ENCODE data around the gene USP11. TPM values are rescaled to one million over a fixed set of nuclear protein-coding genes. Genes with fewer than 3 reads are reported as not detected.
A peak's percentile ranks its signal among the peaks of the same experiment; 100 is the strongest.

The USP11 gene
- total RNA-seq, 4 donors from 2014 or later = 23.3 to 44.1 (median 38.2) TPM

GRCh38 chrX:47200385-47201150, 32.2 kb upstream of the USP11 start:
- no peak overlapping the region for H3K4me3 ChIP-seq
- peaks cover 29 to 50% (median 47%) of the 10 kb centered on the region in 4 donors for H3K4me1 ChIP-seq
- no peaks in the 10 kb centered on the region for H3K9me3 ChIP-seq
- DNase-seq (ENCODE audit: extremely low spot score) = no peak
- H3K27ac ChIP-seq (replicated peaks in 1 of 4) = peak overlapping the region; percentile 57 to 77 (median 66)
- TF ChIP-seq, protein P1, sequence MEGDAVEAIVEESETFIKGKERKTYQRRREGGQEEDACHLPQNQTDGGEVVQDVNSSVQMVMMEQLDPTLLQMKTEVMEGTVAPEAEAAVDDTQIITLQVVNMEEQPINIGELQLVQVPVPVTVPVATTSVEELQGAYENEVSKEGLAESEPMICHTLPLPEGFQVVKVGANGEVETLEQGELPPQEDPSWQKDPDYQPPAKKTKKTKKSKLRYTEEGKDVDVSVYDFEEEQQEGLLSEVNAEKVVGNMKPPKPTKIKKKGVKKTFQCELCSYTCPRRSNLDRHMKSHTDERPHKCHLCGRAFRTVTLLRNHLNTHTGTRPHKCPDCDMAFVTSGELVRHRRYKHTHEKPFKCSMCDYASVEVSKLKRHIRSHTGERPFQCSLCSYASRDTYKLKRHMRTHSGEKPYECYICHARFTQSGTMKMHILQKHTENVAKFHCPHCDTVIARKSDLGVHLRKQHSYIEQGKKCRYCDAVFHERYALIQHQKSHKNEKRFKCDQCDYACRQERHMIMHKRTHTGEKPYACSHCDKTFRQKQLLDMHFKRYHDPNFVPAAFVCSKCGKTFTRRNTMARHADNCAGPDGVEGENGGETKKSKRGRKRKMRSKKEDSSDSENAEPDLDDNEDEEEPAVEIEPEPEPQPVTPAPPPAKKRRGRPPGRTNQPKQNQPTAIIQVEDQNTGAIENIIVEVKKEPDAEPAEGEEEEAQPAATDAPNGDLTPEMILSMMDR (IDR thresholded peaks at IDR 0.05) = peak in 2 of 3 experiments; percentile 8 to 36
- TF ChIP-seq POLR2A (IDR thresholded peaks at IDR 0.05; ENCODE audit: low read depth) (no peak), EP300 (IDR thresholded peaks at IDR 0.05) (no peak), POLR2AphosphoS5 (IDR thresholded peaks at IDR 0.05) (no peak)
- peaks cover 24 to 79% (median 71%) of the 10 kb centered on the region in 4 donors for H3K36me3 ChIP-seq
- H3K27me3 ChIP-seq = no peaks in the 10 kb centered on the region
- 90% methylated on average over 8 of the region's 9 CpGs for WGBS
- intact Hi-C loops (cut with DNase I) = no loop called here

GRCh38 chrX:47201345-47201944, 31.4 kb upstream of the USP11 start:
- H3K27me3 ChIP-seq = no peaks in the 10 kb centered on the region
- no peak for DNase-seq (ENCODE audit: extremely low spot score)
- peaks cover 29 to 88% (median 80%) of the 10 kb centered on the region in 4 donors for H3K36me3 ChIP-seq

DNA sequence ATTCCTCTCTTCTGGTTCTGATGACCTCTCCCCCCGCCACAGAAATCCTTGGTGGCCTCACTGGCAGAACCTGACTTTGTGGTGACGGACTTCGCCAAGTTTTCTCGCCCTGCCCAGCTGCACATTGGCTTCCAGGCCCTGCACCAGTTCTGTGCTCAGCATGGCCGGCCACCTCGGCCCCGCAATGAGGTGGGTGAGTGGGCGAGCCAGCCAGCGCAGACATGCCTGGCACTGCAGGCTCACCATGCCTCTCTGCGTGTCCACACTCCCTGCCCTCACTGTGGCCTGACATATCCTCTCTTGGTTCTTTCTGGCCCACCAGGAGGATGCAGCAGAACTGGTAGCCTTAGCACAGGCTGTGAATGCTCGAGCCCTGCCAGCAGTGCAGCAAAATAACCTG, 30.5 kb upstream of the USP11 start:
- intact Hi-C loops (cut with DNase I) = no loop called here
- Histone ChIP-seq H3K4me3 (no peak overlapping the region), H3K4me1 (peaks cover 12 to 33% (median 30%) of the 10 kb centered on the region in 4 donors), H3K27me3 (no peaks in the 10 kb centered on the region), H3K36me3 (peaks cover 32 to 96% (median 89%) of the 10 kb centered on the region in 4 donors), H3K27ac (replicated peaks in 1 of 4) (peak overlapping the region in 1 of 4 donors; percentile 13), H3K9me3 (no peaks in the 10 kb centered on the region)
- 89% methylated on average over 11 of the region's 11 CpGs for WGBS
- TF ChIP-seq, protein P1 (IDR thresholded peaks at IDR 0.05) = no peak
- TF ChIP-seq POLR2A (IDR thresholded peaks at IDR 0.05; ENCODE audit: low read depth) (no peak), EP300 (IDR thresholded peaks at IDR 0.05) (no peak), POLR2AphosphoS5 (IDR thresholded peaks at IDR 0.05) (no peak)
- no peak for DNase-seq (ENCODE audit: extremely low spot score)

More at GRCh38 chrX:47201345-47201944, 31.4 kb upstream of the USP11 start:
- 80% methylated on average over 4 of the region's 9 CpGs for WGBS
- TF ChIP-seq POLR2AphosphoS5 (IDR thresholded peaks at IDR 0.05) (no peak), POLR2A (IDR thresholded peaks at IDR 0.05; ENCODE audit: low read depth) (no peak), EP300 (IDR thresholded peaks at IDR 0.05) (no peak)
- TF ChIP-seq, protein P1 (IDR thresholded peaks at IDR 0.05) = no peak
- no peak overlapping the region for H3K4me3 ChIP-seq
- no peaks in the 10 kb centered on the region for H3K9me3 ChIP-seq
- intact Hi-C loops (cut with DNase I) = no loop called here
- peak overlapping the region; percentile 57 to 77 (median 64) for H3K27ac ChIP-seq (replicated peaks in 1 of 4)
- H3K4me1 ChIP-seq = peaks cover 20 to 42% (median 39%) of the 10 kb centered on the region in 4 donors

- H3K4me1 ChIP-seq = peaks cover 8 to 27% (median 24%) of the 10 kb centered on the region in 4 donors
- intact Hi-C loops (cut with DNase I) = no loop called here
- TF ChIP-seq, protein P1 (IDR thresholded peaks at IDR 0.05) = no peak
- TF ChIP-seq EP300 (IDR thresholded peaks at IDR 0.05) = no peak
- H3K27ac ChIP-seq (replicated peaks in 1 of 4) = peak overlapping the region in 1 of 4 donors; percentile 7
- H3K9me3 ChIP-seq = no peaks in the 10 kb centered on the region
- H3K4me3 ChIP-seq = no peak overlapping the region
- no peak for DNase-seq (ENCODE audit: extremely low spot score)
- peaks cover 32 to 100% (median 94%) of the 10 kb centered on the region in 4 donors for H3K36me3 ChIP-seq
- 77% methylated on average over 3 of the region's 4 CpGs for WGBS
- H3K27me3 ChIP-seq = no peaks in the 10 kb centered on the region
Observed at GRCh38 chrX:47202877-47203276, 29.9 kb upstream of the USP11 start.
